Peyer's patch (tissue), 4 donors: ENCODE data around the gene CRKL.

Source experiments
- CTCF ChIP-seq, 6 experiments: fragments of 450-650 bp in 4 of 6; fragments of 200-600 bp in 2 of 6; sonication (generic) in 1 of 6; IDR thresholded peaks; one replicate each; pipeline ENCODE4 v1.5.1; 2017 to 2019; ENCODE audit warnings: antibody characterized with exemption in 6 of 6, mild to moderate bottlenecking in 3 of 6, moderate library complexity in 1 of 6
- POLR2A ChIP-seq, 2 donors: fragments of 450-650 bp; IDR thresholded peaks; one replicate each; pipeline ENCODE4 v1.5.1; 2017; ENCODE audit warnings: antibody characterized with exemption in 2 of 2, mild to moderate bottlenecking in 2 of 2, moderate library complexity in 2 of 2

- TF ChIP-seq CTCF (IDR thresholded peaks at IDR 0.05) (no peak), POLR2A (IDR thresholded peaks at IDR 0.05) (no peak)
Observed at GRCh38 chr22:20982563-20982882, 65.3 kb downstream of the CRKL start.
